SU-DHL-6 (cell line): ENCODE results near the gene WNT5A.

Source experiments
- H2AFZ ChIP-seq: fragments of 200-600 bp; sonication (generic); 2 replicates; pipeline ENCODE4 v1.6.1; 2014; ENCODE audit warnings: low read depth, mild to moderate bottlenecking, moderate library complexity, mixed read lengths, antibody characterized with exemption, low read length; ENCODE audit not compliant: severe bottlenecking
- H3F3A ChIP-seq: fragments of 200-600 bp; shearing (Covaris generic); 2 replicates; pipeline ENCODE4 v1.6.0; 2016; ENCODE audit warnings: antibody characterized with exemption, mild to moderate bottlenecking; ENCODE audit not compliant: insufficient read depth
- H3K27ac ChIP-seq: fragments of 200-600 bp; sonication (generic); 2 replicates; pipeline ENCODE4 v1.5.1; 2016; ENCODE audit warnings: low read depth, mild to moderate bottlenecking, low read length, moderate library complexity, mixed read lengths
- H3K27me3 ChIP-seq: fragments of 200-600 bp; sonication (generic), shearing (Covaris generic); 2 replicates; pipeline ENCODE4 v1.6.0; 2014; ENCODE audit warnings: mild to moderate bottlenecking, low read length
- H3K36me3 ChIP-seq: fragments of 200-600 bp; sonication (generic); 2 replicates; pipeline ENCODE4 v1.6.1; 2014; ENCODE audit warnings: mild to moderate bottlenecking, low read length, mixed read lengths
- H3K4me2 ChIP-seq: fragments of 300-600, 200-600 bp; shearing (Covaris generic), sonication (generic); 2 replicates; pipeline ENCODE4 v1.6.0; 2014; ENCODE audit warnings: low read length, low read depth, mild to moderate bottlenecking; ENCODE audit not compliant: poor library complexity, severe bottlenecking
- H3K4me3 ChIP-seq: fragments of 200-600 bp; sonication (generic); 2 replicates; pipeline ENCODE4 v1.5.1; 2014; ENCODE audit warnings: antibody characterized with exemption, low read length, mild to moderate bottlenecking, mixed read lengths; ENCODE audit not compliant: insufficient read depth, poor library complexity, severe bottlenecking
- H3K79me2 ChIP-seq: fragments of 200-600 bp; sonication (generic); 2 replicates; pipeline ENCODE4 v1.6.1; 2014; ENCODE audit warnings: mild to moderate bottlenecking, low read length, moderate library complexity; ENCODE audit not compliant: insufficient read depth
- H3K9ac ChIP-seq: fragments of 200-600 bp; sonication (generic); 2 replicates; pipeline ENCODE4 v1.7.0; 2014; ENCODE audit warnings: mild to moderate bottlenecking, low read length
- H3K9me2 ChIP-seq: fragments of 200-600 bp; sonication (generic); replicated peaks from 2 replicates; pipeline ENCODE4 v1.6.1; 2014; ENCODE audit warnings: low read length; ENCODE audit not compliant: insufficient read depth
- H3K9me3 ChIP-seq: fragments of 200-600 bp; sonication (generic); 2 replicates; pipeline ENCODE4 v1.6.1; 2014; ENCODE audit warnings: low read length, mixed read lengths; ENCODE audit not compliant: insufficient read depth
- H4K20me1 ChIP-seq: fragments of 200-600 bp; sonication (generic); 2 replicates; pipeline ENCODE4 v1.6.1; 2014; ENCODE audit warnings: low read depth, mild to moderate bottlenecking, antibody characterized with exemption, low read length, moderate library complexity, mixed read lengths
- EZH2phosphoT487 ChIP-seq: fragments of 200-600 bp; sonication (generic), shearing (Covaris generic); conservative IDR thresholded peaks from 2 replicates; pipeline ENCODE4 v1.6.1; 2018; ENCODE audit warnings: mild to moderate bottlenecking, antibody characterized with exemption, low read length, moderate library complexity, mixed read lengths
- TF ChIP-seq, protein P1 (sequence below): fragments of 200-600 bp; sonication (generic); IDR thresholded peaks from one replicate; pipeline ENCODE4 v1.5.1; 2017; ENCODE audit warnings: antibody characterized with exemption, mild to moderate bottlenecking, low read length, moderate library complexity; ENCODE audit not compliant: insufficient read depth, poor library complexity, severe bottlenecking

WNT5A gene

DNA sequence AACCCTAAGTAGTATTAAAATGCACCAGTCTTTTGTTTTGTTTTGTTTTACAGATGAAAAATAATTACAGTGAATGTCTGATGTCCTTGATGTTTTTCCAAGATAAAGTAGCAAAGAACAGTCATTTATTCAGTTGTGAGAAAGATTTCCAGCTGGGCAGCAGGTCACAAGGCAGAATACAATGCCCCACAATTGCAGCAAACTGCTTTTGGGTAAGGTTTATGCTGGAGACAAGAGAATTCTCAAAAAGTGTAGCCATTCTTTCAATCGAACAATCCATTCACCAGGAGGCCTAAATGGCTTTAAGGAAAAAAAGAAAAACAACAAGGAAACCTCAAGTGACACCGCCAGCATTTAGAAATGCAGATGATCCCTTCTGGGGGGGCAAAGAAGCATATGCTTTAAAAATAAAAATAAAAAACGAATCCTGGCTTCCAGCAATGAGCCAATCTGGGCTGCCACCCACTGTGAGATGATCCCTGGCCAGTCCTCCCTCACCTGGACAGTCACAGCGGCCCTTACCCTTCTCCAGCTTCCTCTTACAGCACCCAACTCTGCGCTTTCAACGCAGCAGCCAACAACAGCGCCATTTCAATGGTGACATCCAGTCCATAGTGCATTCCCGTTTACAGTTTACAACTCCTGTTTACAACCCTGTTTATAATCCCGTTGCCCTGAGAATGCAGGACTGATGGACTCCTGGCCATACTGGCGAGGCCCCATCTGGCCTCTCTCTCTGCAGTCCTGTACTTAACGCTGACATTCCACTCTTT lies 25.7 kb upstream of the WNT5A start:
- H4K20me1 ChIP-seq = no peaks in the 10 kb centered on the region
- no peaks in the 10 kb centered on the region; the same call in 1 of the 2 replicates for H3K27me3 ChIP-seq
- no peak for TF ChIP-seq EZH2phosphoT487
- TF ChIP-seq, protein P1, sequence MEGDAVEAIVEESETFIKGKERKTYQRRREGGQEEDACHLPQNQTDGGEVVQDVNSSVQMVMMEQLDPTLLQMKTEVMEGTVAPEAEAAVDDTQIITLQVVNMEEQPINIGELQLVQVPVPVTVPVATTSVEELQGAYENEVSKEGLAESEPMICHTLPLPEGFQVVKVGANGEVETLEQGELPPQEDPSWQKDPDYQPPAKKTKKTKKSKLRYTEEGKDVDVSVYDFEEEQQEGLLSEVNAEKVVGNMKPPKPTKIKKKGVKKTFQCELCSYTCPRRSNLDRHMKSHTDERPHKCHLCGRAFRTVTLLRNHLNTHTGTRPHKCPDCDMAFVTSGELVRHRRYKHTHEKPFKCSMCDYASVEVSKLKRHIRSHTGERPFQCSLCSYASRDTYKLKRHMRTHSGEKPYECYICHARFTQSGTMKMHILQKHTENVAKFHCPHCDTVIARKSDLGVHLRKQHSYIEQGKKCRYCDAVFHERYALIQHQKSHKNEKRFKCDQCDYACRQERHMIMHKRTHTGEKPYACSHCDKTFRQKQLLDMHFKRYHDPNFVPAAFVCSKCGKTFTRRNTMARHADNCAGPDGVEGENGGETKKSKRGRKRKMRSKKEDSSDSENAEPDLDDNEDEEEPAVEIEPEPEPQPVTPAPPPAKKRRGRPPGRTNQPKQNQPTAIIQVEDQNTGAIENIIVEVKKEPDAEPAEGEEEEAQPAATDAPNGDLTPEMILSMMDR = no peak
- no peak overlapping the region for H3K27ac ChIP-seq
- no peak overlapping the region for H2AFZ ChIP-seq
- H3K9me2 ChIP-seq = no peaks in the 10 kb centered on the region
- H3K4me2 ChIP-seq = no peak overlapping the region
- H3K9me3 ChIP-seq = no peaks in the 10 kb centered on the region
- no peaks in the 10 kb centered on the region for H3K36me3 ChIP-seq
- no peak overlapping the region for H3K4me3 ChIP-seq
- H3F3A ChIP-seq = no peaks in the 10 kb centered on the region
- H3K79me2 ChIP-seq = no peaks in the 10 kb centered on the region
- no peak overlapping the region for H3K9ac ChIP-seq

DNA sequence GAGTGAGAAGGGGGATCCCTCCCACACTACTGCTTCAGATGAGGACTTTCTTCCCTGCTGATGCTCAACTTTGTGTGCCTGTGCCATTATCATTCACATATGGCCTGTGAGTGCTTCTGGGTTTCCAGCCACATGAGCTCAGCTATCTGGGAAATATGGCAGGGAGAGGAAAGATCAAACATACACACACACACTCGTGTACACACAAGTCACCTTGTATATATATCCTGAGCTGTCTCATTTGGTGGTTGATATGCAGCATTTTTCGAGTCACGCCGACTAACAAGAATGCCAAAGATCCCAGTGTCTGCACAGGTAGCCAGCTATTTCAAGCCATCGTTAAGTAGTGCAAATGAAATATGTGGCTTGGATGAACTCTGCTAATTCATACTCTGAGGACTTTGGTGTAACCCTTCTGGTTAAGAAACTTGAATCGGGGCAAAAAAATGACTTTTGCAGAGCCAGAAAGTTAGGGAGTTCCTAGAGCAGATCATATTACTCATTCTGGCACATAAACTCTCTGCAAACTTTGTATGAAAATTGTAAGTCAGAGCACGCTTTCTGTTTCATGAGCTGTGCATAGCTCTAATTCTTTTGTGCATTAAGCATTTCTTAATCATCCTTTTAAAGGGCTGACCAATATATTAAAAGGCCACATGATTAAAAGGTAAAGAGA lies 24.9 kb upstream of the WNT5A start:
- Histone ChIP-seq H2AFZ (no peak overlapping the region), H3K27me3 (no peaks in the 10 kb centered on the region; the same call in 1 of the 2 replicates), H3K4me3 (no peak overlapping the region), H3K36me3 (no peaks in the 10 kb centered on the region), H3K79me2 (no peaks in the 10 kb centered on the region), H3K9me3 (no peaks in the 10 kb centered on the region), H4K20me1 (no peaks in the 10 kb centered on the region), H3K9ac (no peak overlapping the region), H3K27ac (no peak overlapping the region), H3F3A (no peaks in the 10 kb centered on the region), H3K9me2 (no peaks in the 10 kb centered on the region), H3K4me2 (no peak overlapping the region)
- TF ChIP-seq, protein P1 = no peak
- no peak for TF ChIP-seq EZH2phosphoT487

DNA sequence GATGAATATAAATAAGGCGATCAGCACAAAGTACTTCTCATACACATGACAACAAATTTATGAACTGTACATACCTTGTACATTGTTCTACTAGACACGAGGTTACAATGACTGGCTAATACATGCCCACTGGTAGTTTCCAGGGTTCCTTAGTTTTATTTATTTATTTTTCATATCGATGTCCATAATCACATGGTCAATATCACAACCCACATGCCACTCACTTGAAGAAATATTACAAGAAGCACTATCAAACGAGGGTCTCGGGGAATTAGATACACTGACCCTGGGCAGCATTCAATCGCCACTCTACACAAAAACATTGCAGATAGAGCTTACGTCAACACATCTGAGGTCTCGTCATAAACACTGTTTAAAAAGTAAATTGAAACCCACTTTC lies 21.2 kb upstream of the WNT5A start:
- H4K20me1 ChIP-seq = no peaks in the 10 kb centered on the region
- no peak overlapping the region for H3K4me2 ChIP-seq
- H3K79me2 ChIP-seq = no peaks in the 10 kb centered on the region
- H3K27ac ChIP-seq = no peak overlapping the region
- H2AFZ ChIP-seq = no peak overlapping the region
- H3K9me3 ChIP-seq = no peaks in the 10 kb centered on the region
- H3K36me3 ChIP-seq = no peaks in the 10 kb centered on the region
- H3K4me3 ChIP-seq = no peak overlapping the region
- H3F3A ChIP-seq = no peaks in the 10 kb centered on the region
- H3K27me3 ChIP-seq = no peaks in the 10 kb centered on the region; the same call in 1 of the 2 replicates
- H3K9me2 ChIP-seq = no peaks in the 10 kb centered on the region
- TF ChIP-seq EZH2phosphoT487 = no peak
- TF ChIP-seq, protein P1 = no peak
- H3K9ac ChIP-seq = no peak overlapping the region
